A673 (cell line): ENCODE measurements around the gene KCNQ1OT1. TPM values are rescaled to one million over a fixed set of nuclear protein-coding genes. Genes with fewer than 3 reads are reported as not detected.

ENCODE experiments used
- BruUV-seq: library from RNA; stranded (reverse); fragments of 400-500 nt; replicated peaks from 2 replicates; lab custom pipeline; 2021; lab: Mats Ljungman, UMichigan
- CTCF ChIA-PET: fragments of 300-600 bp; sonication (Branson Sonifier 250); formaldehyde crosslinking; loops from one replicate; lab custom pipeline; 2022; ENCODE audit warnings: antibody characterized with exemption; lab: Charles Lee
- POLR2A ChIA-PET: fragments of 300-600 bp; sonication (Branson Sonifier 250); formaldehyde crosslinking; loops from one replicate; lab custom pipeline; 2022; ENCODE audit warnings: antibody characterized with exemption; ENCODE audit not compliant: low non-redundant PET; lab: Charles Lee
- DNase-seq: peaks from one replicate; pipeline ENCODE4 v3.0.0-alpha.2; 2015; ENCODE audit warnings: low spot score
- H3K27ac ChIP-seq: fragments of 200-600 bp; sonication (generic); 2 replicates; pipeline ENCODE4 v1.5.1; 2016; ENCODE audit warnings: mixed run types, low read depth, mild to moderate bottlenecking, mixed read lengths, antibody characterized with exemption, low read length; ENCODE audit not compliant: poor library complexity, severe bottlenecking
- H3K27me3 ChIP-seq: fragments of 200-600 bp; sonication (generic); replicated peaks from 2 replicates; pipeline ENCODE4 v1.6.1; 2017; ENCODE audit warnings: mixed run types, low read depth, mild to moderate bottlenecking, mixed read lengths, antibody characterized with exemption, low read length; ENCODE audit not compliant: insufficient read depth, poor library complexity
- H3K36me3 ChIP-seq: fragments of 200-600 bp; sonication (generic); 2 replicates; pipeline ENCODE4 v1.6.1; 2016; ENCODE audit warnings: mixed run types, mild to moderate bottlenecking, mixed read lengths, antibody characterized with exemption, low read length; ENCODE audit not compliant: insufficient read depth, poor library complexity, severe bottlenecking
- H3K4me1 ChIP-seq: fragments of 200-600 bp; sonication (generic); 2 replicates; pipeline ENCODE4 v1.6.1; 2017; ENCODE audit warnings: mixed run types, mild to moderate bottlenecking, mixed read lengths, antibody characterized with exemption, low read length; ENCODE audit not compliant: insufficient read depth, poor library complexity, severe bottlenecking
- H3K4me3 ChIP-seq: fragments of 200-600 bp; sonication (generic); 2 replicates; pipeline ENCODE4 v1.5.1; 2016; ENCODE audit warnings: low read depth, mixed run types, mild to moderate bottlenecking, mixed read lengths, low read length; ENCODE audit not compliant: poor library complexity, severe bottlenecking
- H3K9me3 ChIP-seq: fragments of 200-600 bp; sonication (generic); 2 replicates; pipeline ENCODE4 v1.6.1; 2016; ENCODE audit warnings: mixed run types, low read depth, mild to moderate bottlenecking, mixed read lengths, antibody characterized with exemption, low read length; ENCODE audit not compliant: poor library complexity, severe bottlenecking
- CTCF ChIP-seq: fragments of 300-800, 200-600 bp; sonication (generic); conservative IDR thresholded peaks from 2 replicates; pipeline ENCODE4 v1.5.1; 2017; ENCODE audit warnings: low read depth, mild to moderate bottlenecking, antibody characterized with exemption, low read length, moderate library complexity, mixed read lengths
- EZH2 ChIP-seq: fragments of 200-600 bp; sonication (generic); IDR thresholded peaks from 2 replicates; pipeline ENCODE4 v1.6.1; 2017; ENCODE audit warnings: borderline replicate concordance, low read depth, mild to moderate bottlenecking, mixed read lengths, antibody characterized with exemption, low read length; ENCODE audit not compliant: poor library complexity, severe bottlenecking
- intact Hi-C: fragments of 100-400 bp; cut with micrococcal nuclease; formaldehyde crosslinking; loops from one replicate; pipeline ENCODE4 v1.10.0; 2022; ENCODE audit not compliant: unreplicated experiment
- total RNA-seq: library from RNA; stranded (reverse); gene quantifications from 2 replicates; pipeline ENCODE4 v1.2.3, GENCODE V29; 2021

The KCNQ1OT1 gene
- total RNA-seq, 1 experiment from 2014 or later = 4.0 TPM

GRCh38 chr11:2663915-2664314 is 35.9 kb downstream of the KCNQ1OT1 start:
- Histone ChIP-seq H3K36me3 (no peaks in the 10 kb centered on the region), H3K4me1 (no peaks in the 10 kb centered on the region), H3K4me3 (no peak overlapping the region), H3K9me3 (peaks cover 35% of the 10 kb centered on the region), H3K27me3 (no peaks in the 10 kb centered on the region), H3K27ac (no peak overlapping the region)
- ChIA-PET CTCF (no interaction called here), POLR2A (no interaction called here)
- TF ChIP-seq EZH2 (no peak), CTCF (no peak)
- no peak for DNase-seq
- BruUV-seq = no TSS peak
- intact Hi-C loops = no loop called here

GRCh38 chr11:2663506-2663905 is 36.3 kb downstream of the KCNQ1OT1 start:
- Histone ChIP-seq H3K27ac (no peak overlapping the region), H3K4me1 (no peaks in the 10 kb centered on the region), H3K9me3 (peaks cover 40% of the 10 kb centered on the region), H3K36me3 (no peaks in the 10 kb centered on the region), H3K27me3 (no peaks in the 10 kb centered on the region), H3K4me3 (no peak overlapping the region)
- ChIA-PET CTCF (no interaction called here), POLR2A (no interaction called here)
- TF ChIP-seq EZH2 = no peak
- TF ChIP-seq CTCF = no peak
- no peak for DNase-seq
- intact Hi-C loops = no loop called here
- BruUV-seq = no TSS peak

DNA sequence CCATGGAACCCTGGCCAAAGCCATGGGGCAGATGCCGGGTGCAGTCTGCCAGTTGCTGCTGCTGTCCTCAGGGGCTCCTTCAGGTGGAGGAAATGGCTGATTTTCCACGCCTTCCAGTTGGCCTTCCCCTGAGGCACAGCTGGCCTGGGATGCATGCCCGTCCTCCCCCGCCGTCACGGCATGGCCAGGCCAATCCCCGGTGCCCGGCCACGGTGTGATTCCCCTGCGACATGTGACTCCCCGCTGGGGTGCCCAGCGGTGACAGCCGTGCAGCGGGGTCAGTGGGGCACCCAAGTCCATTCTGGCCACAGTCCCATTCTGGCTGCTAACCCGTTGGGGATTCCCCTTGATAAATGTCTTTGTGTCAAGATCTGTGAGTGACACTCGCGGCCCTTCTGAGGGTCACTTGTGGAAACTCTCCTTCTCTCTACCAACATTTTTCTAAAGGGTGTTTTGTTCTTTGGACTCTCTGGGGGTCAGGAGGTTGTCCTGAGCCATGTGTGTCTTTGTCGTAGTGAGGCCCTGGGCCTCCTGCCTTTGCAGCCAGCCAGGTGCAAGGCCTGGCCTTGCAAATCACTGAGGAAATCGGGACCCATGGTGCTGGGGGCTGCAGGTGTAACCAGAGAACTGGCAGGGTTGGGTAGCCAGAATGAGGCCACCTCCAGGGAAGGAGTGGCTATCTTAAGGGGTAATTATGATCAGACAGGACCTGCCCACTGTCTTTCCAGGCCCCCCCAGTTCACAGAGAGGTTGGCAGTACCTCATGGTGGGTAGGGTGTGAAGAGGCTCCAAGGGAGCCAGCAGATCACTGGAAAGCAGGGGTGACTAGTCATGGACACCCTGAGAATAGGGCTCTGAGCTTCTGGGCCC is 37.1 kb downstream of the KCNQ1OT1 start:
- H3K27me3 ChIP-seq = no peaks in the 10 kb centered on the region
- H3K36me3 ChIP-seq = no peaks in the 10 kb centered on the region
- POLR2A ChIA-PET = no interaction called here
- no peak overlapping the region for H3K27ac ChIP-seq
- CTCF ChIA-PET = no interaction called here
- no peaks in the 10 kb centered on the region for H3K4me1 ChIP-seq
- BruUV-seq = no TSS peak
- TF ChIP-seq EZH2 (no peak), CTCF (no peak)
- intact Hi-C loops = no loop called here
- H3K4me3 ChIP-seq = no peak overlapping the region
- peaks cover 48% of the 10 kb centered on the region for H3K9me3 ChIP-seq
- no peak for DNase-seq
